Kidney glomerular epithelial cell (primary cell): ENCODE results near the gene TCF15.
"Not testable (repeated sequence)": the region's sequence is repeated elsewhere in the genome, so short reads cannot be mapped to it uniquely, and the experiment has no call there.

Source experiments
- DNase-seq: peaks from one replicate; lab custom pipeline; 2025; lab: John Stamatoyannopoulos, UW

The TCF15 gene

GRCh38 chr20:578940-579690 is 31.0 kb downstream of the TCF15 start:
- DNase-seq = not testable (repeated sequence)

- no peak for DNase-seq
Measured at GRCh38 chr20:577167-577791, 32.8 kb downstream of the TCF15 start.

- no peak for DNase-seq
Measured at GRCh38 chr20:576156-576555, 34.0 kb downstream of the TCF15 start.

- no peak for DNase-seq
Measured at GRCh38 chr20:575230-575629, 34.9 kb downstream of the TCF15 start.

- no peak for DNase-seq
Measured at GRCh38 chr20:574297-574942, 35.7 kb downstream of the TCF15 start.

GRCh38 chr20:573414-574296 is 36.5 kb downstream of the TCF15 start:
- no peak for DNase-seq

GRCh38 chr20:572727-573126 is 37.4 kb downstream of the TCF15 start:
- DNase-seq = no peak

GRCh38 chr20:571754-572441 is 38.2 kb downstream of the TCF15 start:
- DNase-seq = no peak

GRCh38 chr20:568673-569415 is 41.3 kb downstream of the TCF15 start:
- DNase-seq = no peak

GRCh38 chr20:568097-568652 is 41.9 kb downstream of the TCF15 start:
- DNase-seq = no peak

- DNase-seq = no peak
Measured at GRCh38 chr20:564192-564591, 45.9 kb downstream of the TCF15 start.

- DNase-seq = no peak
Measured at GRCh38 chr20:563187-563586, 46.9 kb downstream of the TCF15 start.

GRCh38 chr20:562232-562897 is 47.7 kb downstream of the TCF15 start:
- DNase-seq = no peak

- peak; percentile 39 for DNase-seq
Measured at GRCh38 chr20:561437-562231, 48.5 kb downstream of the TCF15 start.

- DNase-seq = no peak
Measured at GRCh38 chr20:560680-561079, 49.4 kb downstream of the TCF15 start.

GRCh38 chr20:558117-558516 is 52.0 kb downstream of the TCF15 start:
- DNase-seq = no peak

GRCh38 chr20:556984-557383 is 53.1 kb downstream of the TCF15 start:
- no peak for DNase-seq

GRCh38 chr20:555976-556385 is 54.1 kb downstream of the TCF15 start:
- DNase-seq = peak; percentile 84
